ENCODE data around the gene ESF1. TPM values are rescaled to one million over a fixed set of nuclear protein-coding genes. Genes with fewer than 3 reads are reported as not detected.
A peak's percentile ranks its signal among the peaks of the same experiment; 100 is the strongest.

The ESF1 gene
- total RNA-seq, 1 experiment from 2014 or later, result 21.2 TPM

GRCh38 chr20:13824459-13824858, 39.7 kb upstream of the ESF1 start:
- BruUV-seq (replicated peaks), result no TSS peak
- CTCF ChIA-PET, result interaction anchor here (0.6 to 8.6 kb wide), 5 partner anchors 52 to 508 kb away, joined by 3 to 154 read pairs (median 3); no protein-coding TSS in a partner anchor
- Mint-ChIP-seq H3K27me3 (ENCODE audit: insufficient read depth, unreplicated experiment) (no peaks in the 10 kb centered on the region), H3K4me3 (ENCODE audit: unreplicated experiment) (no peak overlapping the region), H3K27ac (ENCODE audit: low read depth, unreplicated experiment) (no peak overlapping the region), H3K4me1 (ENCODE audit: insufficient read depth, unreplicated experiment) (no peaks in the 10 kb centered on the region), H3K36me3 (ENCODE audit: insufficient read depth, unreplicated experiment) (peaks cover 15% of the 10 kb centered on the region), H3K9me3 (ENCODE audit: unreplicated experiment) (no peaks in the 10 kb centered on the region)
- POLR2A ChIA-PET, result interaction anchor here (0.8 kb wide), 1 partner anchor 11 kb away, joined by 3 read pairs; no protein-coding TSS in a partner anchor
- TF ChIP-seq CTCF (IDR thresholded peaks at IDR 0.05; ENCODE audit: unreplicated experiment), result no peak
- intact Hi-C loops (cut with micrococcal nuclease), result no loop called here
- DNase-seq (ENCODE audit: unreplicated experiment), result no peak

GRCh38 chr20:13822459-13822858, 37.7 kb upstream of the ESF1 start:
- BruUV-seq (replicated peaks), result TSS peak; percentile 10
- intact Hi-C loops (cut with micrococcal nuclease), result no loop called here
- ChIA-PET CTCF (interaction anchor here (0.6 to 8.6 kb wide), 6 partner anchors 17 to 407 kb away, joined by 3 to 154 read pairs (median 20); no protein-coding TSS in a partner anchor), POLR2A (interaction anchor here (1.6 to 3.3 kb wide), 3 partner anchors 22 to 232 kb away, joined by 6 to 16 read pairs (median 7); partner anchors contain the start of genes ESF1 and NDUFAF5)
- Mint-ChIP-seq H3K4me1 (ENCODE audit: insufficient read depth, unreplicated experiment) (no peaks in the 10 kb centered on the region), H3K36me3 (ENCODE audit: insufficient read depth, unreplicated experiment) (peaks cover 31% of the 10 kb centered on the region), H3K9me3 (ENCODE audit: unreplicated experiment) (no peaks in the 10 kb centered on the region), H3K4me3 (ENCODE audit: unreplicated experiment) (no peak overlapping the region), H3K27ac (ENCODE audit: low read depth, unreplicated experiment) (no peak overlapping the region), H3K27me3 (ENCODE audit: insufficient read depth, unreplicated experiment) (no peaks in the 10 kb centered on the region)
- TF ChIP-seq CTCF (IDR thresholded peaks at IDR 0.05; ENCODE audit: unreplicated experiment), result no peak
- DNase-seq (ENCODE audit: unreplicated experiment), result no peak

- TF ChIP-seq CTCF (IDR thresholded peaks at IDR 0.05; ENCODE audit: unreplicated experiment), result no peak
- ChIA-PET POLR2A (interaction anchor here (0.7 to 3.3 kb wide), 6 partner anchors 16 to 239 kb away, joined by 3 to 16 read pairs (median 5); partner anchors contain the start of genes ESF1 and NDUFAF5), CTCF (interaction anchor here (0.5 to 8.6 kb wide), 8 partner anchors 16 to 330 kb away, joined by 3 to 154 read pairs (median 10); no protein-coding TSS in a partner anchor)
- Mint-ChIP-seq H3K27ac (ENCODE audit: low read depth, unreplicated experiment) (no peak overlapping the region), H3K9me3 (ENCODE audit: unreplicated experiment) (no peaks in the 10 kb centered on the region), H3K4me3 (ENCODE audit: unreplicated experiment) (no peak overlapping the region), H3K27me3 (ENCODE audit: insufficient read depth, unreplicated experiment) (no peaks in the 10 kb centered on the region), H3K36me3 (ENCODE audit: insufficient read depth, unreplicated experiment) (peaks cover 37% of the 10 kb centered on the region), H3K4me1 (ENCODE audit: insufficient read depth, unreplicated experiment) (no peaks in the 10 kb centered on the region)
- BruUV-seq (replicated peaks), result no TSS peak
- intact Hi-C loops (cut with micrococcal nuclease), result no loop called here
- peak; percentile 43 for DNase-seq (ENCODE audit: unreplicated experiment)
Measured at GRCh38 chr20:13821876-13822275, 37.2 kb upstream of the ESF1 start.

GRCh38 chr20:13819885-13820645, 35.3 kb upstream of the ESF1 start:
- Mint-ChIP-seq H3K27me3 (ENCODE audit: insufficient read depth, unreplicated experiment) (no peaks in the 10 kb centered on the region), H3K27ac (ENCODE audit: low read depth, unreplicated experiment) (no peak overlapping the region), H3K4me3 (ENCODE audit: unreplicated experiment) (no peak overlapping the region), H3K36me3 (ENCODE audit: insufficient read depth, unreplicated experiment) (peaks cover 47% of the 10 kb centered on the region), H3K9me3 (ENCODE audit: unreplicated experiment) (no peaks in the 10 kb centered on the region), H3K4me1 (ENCODE audit: insufficient read depth, unreplicated experiment) (no peaks in the 10 kb centered on the region)
- intact Hi-C loops (cut with micrococcal nuclease), result loop anchor here (1.0 kb wide), 1 partner anchor 235 kb away; no protein-coding TSS in a partner anchor
- ChIA-PET CTCF (interaction anchor here (0.5 to 8.6 kb wide), 62 partner anchors 9 to 1666 kb away, joined by 3 to 154 read pairs (median 4); no protein-coding TSS in a partner anchor), POLR2A (interaction anchor here (1.0 to 4.2 kb wide), 8 partner anchors 13 to 240 kb away, joined by 3 to 28 read pairs (median 5); partner anchors contain the start of genes ESF1, MACROD2 and NDUFAF5)
- DNase-seq (ENCODE audit: unreplicated experiment), result peak; percentile 70
- peak; percentile 46 for TF ChIP-seq CTCF (IDR thresholded peaks at IDR 0.05; ENCODE audit: unreplicated experiment)
- no TSS peak for BruUV-seq (replicated peaks)
